Measurements from ENCODE around the gene PTPRE. TPM values are rescaled to one million over a fixed set of nuclear protein-coding genes. Genes with fewer than 3 reads are reported as not detected.

Gene PTPRE
- total RNA-seq, 1 experiment from 2014 or later: 2.8 TPM

GRCh38 chr10:128130051-128130450, 223.1 kb downstream of the PTPRE start:
- in situ Hi-C loops (cut with HindIII; ENCODE audit: low pct_unique_long_range_greater_than_20kb, low sequenced_read_pairs): no loop called here
- peak; percentile 30 for DNase-seq (ENCODE audit: low read depth)

Other genes starting within 250 kb of the PTPRE start
- not detected in 2 replicates for gene FOXI2, start 169.9 kb upstream of the PTPRE start, total RNA-seq (2014; rRNA removed; shearing (Covaris generic); ENCODE audit: low replicate concordance)
- not detected in 2 replicates for gene CLRN3, start 14.2 kb upstream of the PTPRE start, total RNA-seq (2014; rRNA removed; shearing (Covaris generic); ENCODE audit: low replicate concordance)
- gene MKI67, start 219.3 kb downstream of the PTPRE start, total RNA-seq (2014; rRNA removed; shearing (Covaris generic); ENCODE audit: low replicate concordance): 8.8 and 10.5 TPM in 2 replicates